ENCODE measurements around the gene EDC3.
"Not testable (repeated sequence)": the region's sequence is repeated elsewhere in the genome, so short reads cannot be mapped to it uniquely, and the experiment has no call there.

Gene EDC3

GRCh38 chr15:74695597-74696397, at the start of gene EDC3:
Gene EDC3 (minus strand): TSS chr15:74696024. CDS start chr15:74675124, 20,900 bp downstream.
- peak; percentile 69 to 94 for DNase-seq (ENCODE audit: low spot score in 2 of 2)
- H3K36me3 Mint-ChIP-seq: peaks cover 9% of the 10 kb centered on the region
- no peaks in the 10 kb centered on the region for H3K9me3 Mint-ChIP-seq
- H3K4me3 Mint-ChIP-seq: peak within 1 kb of the TSS; percentile 100
- H3K4me1 Mint-ChIP-seq: peaks cover 45% of the 10 kb centered on the region
- H3K27ac Mint-ChIP-seq: peak within 1 kb of the TSS; percentile 100
- ATAC-seq: peak; percentile 96

GRCh38 chr15:74742422-74742821, 46.6 kb upstream of the EDC3 start:
- no peak overlapping the region for H3K4me3 Mint-ChIP-seq
- H3K36me3 Mint-ChIP-seq: no peaks in the 10 kb centered on the region
- no peak for ATAC-seq
- no peak for DNase-seq (ENCODE audit: low spot score in 2 of 2)
- peaks cover 9% of the 10 kb centered on the region for H3K9me3 Mint-ChIP-seq
- no peak overlapping the region for H3K27ac Mint-ChIP-seq
- no peaks in the 10 kb centered on the region for H3K4me1 Mint-ChIP-seq

GRCh38 chr15:74738239-74738638, 42.4 kb upstream of the EDC3 start:
- H3K9me3 Mint-ChIP-seq: peaks cover 12% of the 10 kb centered on the region
- not testable (repeated sequence) for H3K4me1 Mint-ChIP-seq; H3K36me3 Mint-ChIP-seq; ATAC-seq; H3K27ac Mint-ChIP-seq; H3K4me3 Mint-ChIP-seq; DNase-seq (ENCODE audit: low spot score in 2 of 2)

- H3K4me1 Mint-ChIP-seq: no peaks in the 10 kb centered on the region
- peaks cover 5% of the 10 kb centered on the region for H3K36me3 Mint-ChIP-seq
- ATAC-seq (no peak), DNase-seq (ENCODE audit: low spot score in 2 of 2) (no peak)
- H3K9me3 Mint-ChIP-seq: peaks cover 9% of the 10 kb centered on the region
- no peak overlapping the region for H3K27ac Mint-ChIP-seq
- H3K4me3 Mint-ChIP-seq: no peak overlapping the region
Measured at GRCh38 chr15:74735305-74735704, 39.5 kb upstream of the EDC3 start.

GRCh38 chr15:74733269-74733668, 37.4 kb upstream of the EDC3 start:
- H3K36me3 Mint-ChIP-seq: peaks cover 5% of the 10 kb centered on the region
- DNase-seq (ENCODE audit: low spot score in 2 of 2) (no peak), ATAC-seq (no peak)
- H3K4me1 Mint-ChIP-seq: no peaks in the 10 kb centered on the region
- peaks cover 9% of the 10 kb centered on the region for H3K9me3 Mint-ChIP-seq
- no peak overlapping the region for H3K4me3 Mint-ChIP-seq
- no peak overlapping the region for H3K27ac Mint-ChIP-seq

GRCh38 chr15:74732846-74733245, 37.0 kb upstream of the EDC3 start:
- Mint-ChIP-seq H3K4me1 (no peaks in the 10 kb centered on the region), H3K4me3 (no peak overlapping the region), H3K27ac (no peak overlapping the region), H3K9me3 (peaks cover 5% of the 10 kb centered on the region), H3K36me3 (peaks cover 5% of the 10 kb centered on the region)
- DNase-seq (ENCODE audit: low spot score in 2 of 2) (no peak), ATAC-seq (no peak)

GRCh38 chr15:74730619-74731316, 34.9 kb upstream of the EDC3 start:
- no peak for ATAC-seq
- Mint-ChIP-seq H3K36me3 (no peaks in the 10 kb centered on the region), H3K27ac (peak overlapping the region; percentile 14), H3K4me1 (peaks cover 9% of the 10 kb centered on the region), H3K9me3 (no peaks in the 10 kb centered on the region), H3K4me3 (no peak overlapping the region)
- no peak for DNase-seq (ENCODE audit: low spot score in 2 of 2)

- DNase-seq (ENCODE audit: low spot score in 2 of 2); H3K4me3 Mint-ChIP-seq; ATAC-seq; H3K36me3 Mint-ChIP-seq; H3K9me3 Mint-ChIP-seq; H3K27ac Mint-ChIP-seq: not testable (repeated sequence)
- peaks cover 19% of the 10 kb centered on the region for H3K4me1 Mint-ChIP-seq
Measured at GRCh38 chr15:74729372-74729771, 33.5 kb upstream of the EDC3 start.

- H3K4me3 Mint-ChIP-seq: not testable (repeated sequence)
Measured at GRCh38 chr15:74728699-74729098, 32.9 kb upstream of the EDC3 start.

GRCh38 chr15:74727727-74728126, 31.9 kb upstream of the EDC3 start:
- H3K4me1 Mint-ChIP-seq: peaks cover 23% of the 10 kb centered on the region
- DNase-seq (ENCODE audit: low spot score in 2 of 2) (no peak), ATAC-seq (no peak)
- no peaks in the 10 kb centered on the region for H3K9me3 Mint-ChIP-seq
- no peaks in the 10 kb centered on the region for H3K36me3 Mint-ChIP-seq
- H3K27ac Mint-ChIP-seq: no peak overlapping the region
- no peak overlapping the region for H3K4me3 Mint-ChIP-seq

More at GRCh38 chr15:74728699-74729098, 32.9 kb upstream of the EDC3 start:
- H3K36me3 Mint-ChIP-seq; H3K27ac Mint-ChIP-seq; ATAC-seq; DNase-seq (ENCODE audit: low spot score in 2 of 2); H3K9me3 Mint-ChIP-seq: not testable (repeated sequence)
- H3K4me1 Mint-ChIP-seq: peaks cover 23% of the 10 kb centered on the region

GRCh38 chr15:74726774-74727164, 30.9 kb upstream of the EDC3 start:
- no peaks in the 10 kb centered on the region for H3K9me3 Mint-ChIP-seq
- peaks cover 23% of the 10 kb centered on the region for H3K4me1 Mint-ChIP-seq
- no peaks in the 10 kb centered on the region for H3K36me3 Mint-ChIP-seq
- no peak for ATAC-seq
- H3K27ac Mint-ChIP-seq: peak overlapping the region; percentile 88
- H3K4me3 Mint-ChIP-seq: peak overlapping the region; percentile 72
- no peak for DNase-seq (ENCODE audit: low spot score in 2 of 2)

- Mint-ChIP-seq H3K4me3 (peak overlapping the region; percentile 72), H3K4me1 (peaks cover 23% of the 10 kb centered on the region), H3K9me3 (no peaks in the 10 kb centered on the region), H3K27ac (peak overlapping the region; percentile 88), H3K36me3 (no peaks in the 10 kb centered on the region)
- peak; percentile 82 for ATAC-seq
- DNase-seq (ENCODE audit: low spot score in 2 of 2): peak; percentile 56 to 84
Measured at GRCh38 chr15:74725845-74726773, 30.3 kb upstream of the EDC3 start.

GRCh38 chr15:74725225-74725774, 29.5 kb upstream of the EDC3 start, which contains the start of gene CYP1A1:
Gene CYP1A1 (minus strand): TSS chr15:74725528. CDS start chr15:74723097, 2,431 bp downstream.
- H3K36me3 Mint-ChIP-seq: no peaks in the 10 kb centered on the region
- peak; percentile 52 for ATAC-seq
- H3K27ac Mint-ChIP-seq: peak within 1 kb of the TSS; percentile 88
- H3K4me1 Mint-ChIP-seq: peaks cover 23% of the 10 kb centered on the region
- peak within 1 kb of the TSS; percentile 72 for H3K4me3 Mint-ChIP-seq
- H3K9me3 Mint-ChIP-seq: no peaks in the 10 kb centered on the region
- DNase-seq (ENCODE audit: low spot score in 2 of 2): peak in 1 of 2 donors; percentile 61

GRCh38 chr15:74724570-74725224, 28.9 kb upstream of the EDC3 start:
- ATAC-seq (no peak), DNase-seq (ENCODE audit: low spot score in 2 of 2) (no peak)
- Mint-ChIP-seq H3K36me3 (no peaks in the 10 kb centered on the region), H3K4me3 (peak overlapping the region; percentile 72), H3K4me1 (peaks cover 23% of the 10 kb centered on the region), H3K9me3 (no peaks in the 10 kb centered on the region), H3K27ac (peak overlapping the region; percentile 88)

All from stimulated activated effector memory CD8-positive, alpha-beta T cell treated with anti-CD3 and anti-CD28 coated beads, Interleukin-12 subunit alpha, Interleukin-12 subunit beta, amount 100 ng/mL, for 72 hours (primary cell).